Sigmoid colon (tissue), 4 donors: Measurements from ENCODE around the gene FSTL4.

Experiments used
- EP300 ChIP-seq, 4 donors: sonication (generic); formaldehyde crosslinking; IDR thresholded peaks; one replicate each; pipeline ENCODE4 v1.6.1; 2017; ENCODE audit warnings: antibody characterized with exemption in 4 of 4
- POLR2A ChIP-seq, 2 donors: fragments of 450-650 bp; IDR thresholded peaks; one replicate each; pipeline ENCODE4 v1.6.1; 2016; ENCODE audit warnings: antibody characterized with exemption in 2 of 2, mild to moderate bottlenecking in 2 of 2, moderate library complexity in 2 of 2
- TF ChIP-seq, protein P1 (sequence below), 4 experiments: fragments of 450-650 bp in 3 of 4; fragments of 200-600 bp in 1 of 4; IDR thresholded peaks; one replicate each; pipeline ENCODE4 v1.5.1; 2016 to 2019; ENCODE audit warnings: antibody characterized with exemption in 4 of 4, mild to moderate bottlenecking in 3 of 4, moderate library complexity in 2 of 4

DNA sequence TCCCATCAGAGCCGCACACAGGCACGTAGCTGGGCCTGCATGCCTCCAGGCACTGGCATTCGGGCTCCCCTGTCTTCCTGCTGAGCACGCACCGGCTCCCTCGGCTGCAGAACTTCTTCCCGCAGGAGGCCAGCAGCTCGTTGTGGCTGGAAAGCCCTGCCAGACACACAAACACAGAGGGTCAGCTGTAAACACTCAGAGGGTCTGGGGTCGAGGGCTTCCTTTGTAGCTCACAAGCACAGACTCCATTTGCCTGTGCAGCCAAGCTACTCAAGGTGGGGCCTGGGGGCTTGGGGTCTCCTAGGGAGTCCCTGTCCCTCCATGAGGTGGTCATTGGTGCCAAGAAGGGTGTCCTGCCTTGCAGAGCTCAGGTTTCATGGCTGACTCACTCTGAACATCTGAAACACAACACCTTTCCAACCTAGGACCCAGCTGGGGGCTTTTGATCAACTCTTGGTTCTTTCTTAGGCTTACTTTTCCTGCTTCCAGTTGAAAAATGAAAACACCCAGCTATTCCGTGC is 211.4 kb downstream of the FSTL4 start:
- TF ChIP-seq, protein P1, sequence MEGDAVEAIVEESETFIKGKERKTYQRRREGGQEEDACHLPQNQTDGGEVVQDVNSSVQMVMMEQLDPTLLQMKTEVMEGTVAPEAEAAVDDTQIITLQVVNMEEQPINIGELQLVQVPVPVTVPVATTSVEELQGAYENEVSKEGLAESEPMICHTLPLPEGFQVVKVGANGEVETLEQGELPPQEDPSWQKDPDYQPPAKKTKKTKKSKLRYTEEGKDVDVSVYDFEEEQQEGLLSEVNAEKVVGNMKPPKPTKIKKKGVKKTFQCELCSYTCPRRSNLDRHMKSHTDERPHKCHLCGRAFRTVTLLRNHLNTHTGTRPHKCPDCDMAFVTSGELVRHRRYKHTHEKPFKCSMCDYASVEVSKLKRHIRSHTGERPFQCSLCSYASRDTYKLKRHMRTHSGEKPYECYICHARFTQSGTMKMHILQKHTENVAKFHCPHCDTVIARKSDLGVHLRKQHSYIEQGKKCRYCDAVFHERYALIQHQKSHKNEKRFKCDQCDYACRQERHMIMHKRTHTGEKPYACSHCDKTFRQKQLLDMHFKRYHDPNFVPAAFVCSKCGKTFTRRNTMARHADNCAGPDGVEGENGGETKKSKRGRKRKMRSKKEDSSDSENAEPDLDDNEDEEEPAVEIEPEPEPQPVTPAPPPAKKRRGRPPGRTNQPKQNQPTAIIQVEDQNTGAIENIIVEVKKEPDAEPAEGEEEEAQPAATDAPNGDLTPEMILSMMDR (IDR thresholded peaks at IDR 0.05): no peak
- TF ChIP-seq EP300 (IDR thresholded peaks at IDR 0.05) (no peak), POLR2A (IDR thresholded peaks at IDR 0.05) (no peak)
